ENCODE data around the gene DGKG.
A peak's percentile ranks its signal among the peaks of the same experiment; 100 is the strongest.

DGKG gene

GRCh38 chr3:186102687-186103086 is 259.3 kb downstream of the DGKG start:
- DNase-seq: no peak

GRCh38 chr3:186100398-186100797 is 261.6 kb downstream of the DGKG start:
- no peak for DNase-seq

- no peak for DNase-seq
Observed at GRCh38 chr3:186099178-186099577, 262.9 kb downstream of the DGKG start.

GRCh38 chr3:186098740-186099139 is 263.3 kb downstream of the DGKG start:
- DNase-seq: no peak

- DNase-seq: peak; percentile 42
Observed at GRCh38 chr3:186097663-186098451, 264.2 kb downstream of the DGKG start.

- DNase-seq: no peak
Observed at GRCh38 chr3:186097317-186097662, 264.7 kb downstream of the DGKG start.

Data from NCI-H2029 treated with DMSO at 0.1 percent for 48 hours (cell line).